Cardiac fibroblast (primary cell): ENCODE results near the gene UBE2D2.
"Not testable (repeated sequence)": the region's sequence is repeated elsewhere in the genome, so short reads cannot be mapped to it uniquely, and the experiment has no call there.

Experiments used
- DNase-seq, 2 donors: peaks; one replicate each; pipeline versions ENCODE4 v3.0.0 to v3.0.0-alpha.2; 2010; ENCODE audit warnings: low read depth in 2 of 2
- H3K4me3 ChIP-seq, 2 donors: replicated peaks in 1 of 2; 1 replicate in 1 of 2; 2 replicates in 1 of 2; pipeline ENCODE4 v1.5.1; 2011; ENCODE audit warnings: low read depth in 2 of 2, low read length in 2 of 2, mild to moderate bottlenecking in 2 of 2, moderate library complexity in 1 of 2
- TF ChIP-seq, protein P1 (sequence below): IDR thresholded peaks from one replicate; pipeline ENCODE4 v1.5.1; 2011; ENCODE audit warnings: low read depth, mild to moderate bottlenecking, low read length, inconsistent platforms

The UBE2D2 gene

DNA sequence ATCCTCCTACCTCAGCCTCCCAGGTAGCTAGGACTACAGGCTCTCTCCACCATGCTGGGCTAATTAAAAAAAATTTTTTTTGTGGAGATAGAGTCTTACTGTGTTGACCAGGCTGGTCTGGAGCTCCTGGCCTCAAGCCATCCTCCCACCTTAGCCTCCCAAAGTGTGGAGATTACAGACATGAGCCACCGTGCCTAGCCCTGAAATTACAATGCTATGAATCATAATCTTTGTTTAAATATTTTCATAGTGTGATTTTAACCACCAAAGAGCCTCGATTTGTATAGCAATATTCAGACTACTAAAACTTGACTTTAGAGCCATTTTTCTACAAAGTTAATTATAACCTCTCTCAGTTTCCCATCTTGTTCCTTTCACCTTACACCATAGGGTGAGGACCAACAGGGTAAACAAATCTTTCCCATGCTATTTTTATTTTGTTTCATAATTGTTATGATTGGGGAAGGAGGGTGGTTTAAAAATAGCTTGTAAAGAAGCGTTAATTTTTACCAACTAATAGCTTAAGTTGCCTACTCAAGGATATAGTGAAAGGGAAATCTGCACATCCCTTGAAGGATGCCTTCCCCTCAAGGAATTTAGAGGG lies 32.7 kb downstream of the UBE2D2 start:
- TF ChIP-seq, protein P1, sequence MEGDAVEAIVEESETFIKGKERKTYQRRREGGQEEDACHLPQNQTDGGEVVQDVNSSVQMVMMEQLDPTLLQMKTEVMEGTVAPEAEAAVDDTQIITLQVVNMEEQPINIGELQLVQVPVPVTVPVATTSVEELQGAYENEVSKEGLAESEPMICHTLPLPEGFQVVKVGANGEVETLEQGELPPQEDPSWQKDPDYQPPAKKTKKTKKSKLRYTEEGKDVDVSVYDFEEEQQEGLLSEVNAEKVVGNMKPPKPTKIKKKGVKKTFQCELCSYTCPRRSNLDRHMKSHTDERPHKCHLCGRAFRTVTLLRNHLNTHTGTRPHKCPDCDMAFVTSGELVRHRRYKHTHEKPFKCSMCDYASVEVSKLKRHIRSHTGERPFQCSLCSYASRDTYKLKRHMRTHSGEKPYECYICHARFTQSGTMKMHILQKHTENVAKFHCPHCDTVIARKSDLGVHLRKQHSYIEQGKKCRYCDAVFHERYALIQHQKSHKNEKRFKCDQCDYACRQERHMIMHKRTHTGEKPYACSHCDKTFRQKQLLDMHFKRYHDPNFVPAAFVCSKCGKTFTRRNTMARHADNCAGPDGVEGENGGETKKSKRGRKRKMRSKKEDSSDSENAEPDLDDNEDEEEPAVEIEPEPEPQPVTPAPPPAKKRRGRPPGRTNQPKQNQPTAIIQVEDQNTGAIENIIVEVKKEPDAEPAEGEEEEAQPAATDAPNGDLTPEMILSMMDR, result no peak
- peak; percentile 35 to 69 for DNase-seq
- H3K4me3 ChIP-seq, result no peak overlapping the region

DNA sequence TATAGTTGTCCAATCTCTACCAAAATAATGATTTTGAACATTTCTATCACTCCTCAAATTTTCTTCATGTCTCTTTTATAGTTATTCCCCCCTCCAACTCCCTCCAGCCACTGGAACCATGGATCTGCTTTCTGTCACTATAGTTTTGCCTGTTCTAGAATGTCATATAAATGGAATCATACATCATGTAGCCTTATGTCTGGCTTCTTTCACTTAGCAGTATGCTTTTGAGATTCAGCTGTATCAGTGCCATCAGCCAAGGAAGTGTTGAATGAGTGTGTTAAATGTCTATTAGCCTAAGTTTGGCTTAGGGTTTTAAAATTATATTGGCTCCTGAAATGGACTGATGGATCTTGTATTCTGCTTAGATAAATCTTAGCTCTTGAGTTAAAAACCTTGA lies 36.0 kb downstream of the UBE2D2 start:
- no peak overlapping the region for H3K4me3 ChIP-seq
- TF ChIP-seq, protein P1, result no peak

DNA sequence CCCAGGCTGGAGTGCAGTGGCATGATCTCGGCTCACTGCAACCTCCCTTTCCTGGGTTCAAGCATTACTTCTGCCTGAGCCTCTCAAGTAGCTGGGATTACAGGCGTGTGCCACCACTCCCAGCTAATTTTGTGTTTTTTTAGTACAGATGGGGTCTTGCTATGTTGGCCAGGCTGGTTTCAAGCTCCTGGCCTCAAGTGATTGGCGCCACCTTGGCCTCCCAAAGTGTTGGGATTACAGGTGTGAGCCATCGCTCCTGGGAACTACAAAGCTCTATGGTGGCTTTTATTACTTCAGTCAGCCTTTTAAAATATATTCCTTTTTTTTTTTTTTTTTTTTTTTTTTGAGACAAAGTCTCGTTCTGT lies 37.4 kb downstream of the UBE2D2 start:
- DNase-seq, H3K4me3 ChIP-seq: not testable (repeated sequence)

More for the DNA sequence above, 36.0 kb downstream of the UBE2D2 start:
- no peak for DNase-seq

DNA sequence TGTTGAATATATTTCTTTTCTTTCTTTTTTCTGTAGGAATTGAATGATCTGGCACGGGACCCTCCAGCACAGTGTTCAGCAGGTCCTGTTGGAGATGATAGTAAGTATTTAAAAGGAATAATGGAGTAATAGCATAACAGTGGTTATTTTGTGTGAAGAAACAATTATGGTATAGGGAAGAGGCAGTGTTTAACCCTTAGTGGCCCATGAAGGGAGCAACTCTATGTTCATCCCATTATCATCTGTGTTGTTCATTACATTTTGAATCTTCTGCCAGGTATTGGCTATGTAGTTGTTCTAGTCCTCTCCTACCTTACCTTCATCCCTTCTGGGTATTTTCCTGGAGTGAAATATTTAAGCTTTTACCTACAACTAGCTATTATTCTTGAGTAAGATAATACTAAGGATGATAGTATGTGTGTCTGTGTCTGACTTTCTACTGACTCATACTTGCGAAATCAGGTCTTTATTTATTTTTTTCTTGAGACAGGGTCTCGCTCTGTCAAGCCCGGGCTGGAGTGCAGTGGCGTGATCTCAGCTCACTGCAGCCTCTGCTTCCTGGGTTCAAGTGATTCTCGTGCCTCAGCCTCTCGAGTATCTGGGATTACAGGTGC lies 39.3 kb downstream of the UBE2D2 start:
- peak; percentile 40 to 81 for DNase-seq
- no peak overlapping the region for H3K4me3 ChIP-seq
- TF ChIP-seq, protein P1, result no peak

DNA sequence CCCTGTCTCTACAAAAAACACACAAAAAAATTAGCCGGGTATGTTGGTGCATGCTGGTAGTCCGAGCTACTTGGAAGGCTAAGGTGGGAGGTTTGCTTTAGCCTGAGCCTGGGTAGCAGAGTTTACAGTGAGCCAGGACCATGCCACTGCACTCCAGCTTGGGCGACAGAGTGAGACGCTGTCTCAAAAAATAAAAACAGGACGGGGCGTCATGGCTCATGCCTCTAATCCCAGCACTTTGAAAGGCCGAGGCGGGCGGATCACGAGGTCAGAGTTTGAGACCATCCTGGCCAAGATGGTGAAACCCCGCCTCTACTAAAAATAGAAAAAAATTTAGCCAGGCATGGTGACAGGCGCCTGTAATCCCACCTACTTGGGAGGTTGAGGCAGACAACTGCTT lies 40.3 kb downstream of the UBE2D2 start:
- DNase-seq, result no peak
- TF ChIP-seq, protein P1, result no peak
- H3K4me3 ChIP-seq, result no peak overlapping the region

DNA sequence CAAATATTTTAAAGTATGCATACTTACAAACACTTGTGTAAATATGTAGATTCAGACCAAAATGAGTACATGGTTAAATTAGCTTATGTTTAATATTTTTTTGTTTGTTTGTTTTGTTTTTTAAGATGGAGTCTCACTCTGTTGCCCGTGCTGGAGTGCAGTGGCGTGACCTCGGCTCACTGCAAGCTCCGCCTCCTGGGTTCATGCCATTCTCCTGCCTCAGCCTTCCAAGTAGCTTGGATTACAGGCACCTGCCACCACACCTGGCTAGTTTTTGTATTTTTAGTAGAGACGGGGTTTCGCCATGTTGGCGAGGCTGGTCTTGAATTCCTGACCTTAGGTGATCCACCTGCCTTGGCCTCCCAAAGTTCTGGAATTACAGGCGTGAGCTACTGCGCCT lies 40.8 kb downstream of the UBE2D2 start:
- DNase-seq, H3K4me3 ChIP-seq: not testable (repeated sequence)

DNA sequence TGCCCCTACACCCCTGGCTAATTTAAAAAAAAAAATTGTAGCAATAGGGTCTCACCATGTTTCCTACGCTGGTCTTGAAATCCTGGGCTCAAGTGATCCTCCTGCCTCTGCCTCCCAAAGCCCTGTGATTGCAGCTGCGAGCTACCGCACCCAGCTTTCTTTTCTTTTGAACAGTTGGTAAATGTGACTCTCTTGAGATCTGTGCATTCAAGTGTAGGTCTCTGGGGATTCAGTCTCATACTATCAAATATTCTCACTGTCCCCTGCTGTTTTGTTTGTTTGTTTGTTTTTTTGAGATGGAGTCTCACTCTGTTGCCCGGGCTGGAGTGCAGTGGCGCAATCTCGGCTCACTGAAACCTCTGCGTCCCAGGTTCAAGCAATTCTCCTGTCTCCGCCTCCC lies 44.7 kb downstream of the UBE2D2 start:
- TF ChIP-seq, protein P1, result no peak
- H3K4me3 ChIP-seq, result no peak overlapping the region
- no peak for DNase-seq
